GM19397 (cell line): ENCODE data around the gene ZNF316.

Experiments
- ATAC-seq: cut with Tn5 transposase; IDR thresholded peaks from one replicate; pipeline ENCODE4 v1.9.1; 2021; ENCODE audit warnings: mild to moderate bottlenecking, moderate library complexity; ENCODE audit not compliant: unreplicated experiment

The ZNF316 gene

GRCh38 chr7:6680146-6680545 is 43.0 kb downstream of the ZNF316 start:
- ATAC-seq: no peak

- ATAC-seq: no peak
These were observed 54.0 kb downstream of the ZNF316 start for GRCh38 chr7:6691103-6691502.

GRCh38 chr7:6691609-6692106 is 54.5 kb downstream of the ZNF316 start:
- ATAC-seq: no peak

- ATAC-seq: no peak
These were observed 63.7 kb downstream of the ZNF316 start for GRCh38 chr7:6700793-6701192.

- no peak for ATAC-seq
These were observed 64.7 kb downstream of the ZNF316 start for GRCh38 chr7:6701860-6702259.
